Measurements from ENCODE around the gene CORO2B.

DNA sequence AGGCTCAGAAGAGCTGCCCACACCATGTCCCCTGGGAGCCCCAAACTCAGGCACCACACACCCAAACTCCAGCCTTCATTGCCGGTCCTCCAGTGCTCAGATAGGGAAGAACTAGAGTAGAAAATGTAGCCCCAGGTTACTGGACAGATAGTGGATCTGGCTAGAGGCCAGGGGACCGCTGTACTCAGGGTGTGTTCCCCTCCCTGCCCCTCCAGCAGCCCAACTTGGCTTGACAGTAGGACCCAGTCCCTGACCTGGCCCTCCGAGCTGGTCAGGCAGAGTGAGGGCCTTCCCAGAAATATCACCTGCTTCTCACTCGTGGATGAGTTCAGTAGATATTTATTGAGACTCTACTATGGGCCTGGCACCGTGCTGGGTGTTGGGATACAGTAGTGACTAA lies 100.0 kb downstream of the CORO2B start:
- TF ChIP-seq, protein P1, sequence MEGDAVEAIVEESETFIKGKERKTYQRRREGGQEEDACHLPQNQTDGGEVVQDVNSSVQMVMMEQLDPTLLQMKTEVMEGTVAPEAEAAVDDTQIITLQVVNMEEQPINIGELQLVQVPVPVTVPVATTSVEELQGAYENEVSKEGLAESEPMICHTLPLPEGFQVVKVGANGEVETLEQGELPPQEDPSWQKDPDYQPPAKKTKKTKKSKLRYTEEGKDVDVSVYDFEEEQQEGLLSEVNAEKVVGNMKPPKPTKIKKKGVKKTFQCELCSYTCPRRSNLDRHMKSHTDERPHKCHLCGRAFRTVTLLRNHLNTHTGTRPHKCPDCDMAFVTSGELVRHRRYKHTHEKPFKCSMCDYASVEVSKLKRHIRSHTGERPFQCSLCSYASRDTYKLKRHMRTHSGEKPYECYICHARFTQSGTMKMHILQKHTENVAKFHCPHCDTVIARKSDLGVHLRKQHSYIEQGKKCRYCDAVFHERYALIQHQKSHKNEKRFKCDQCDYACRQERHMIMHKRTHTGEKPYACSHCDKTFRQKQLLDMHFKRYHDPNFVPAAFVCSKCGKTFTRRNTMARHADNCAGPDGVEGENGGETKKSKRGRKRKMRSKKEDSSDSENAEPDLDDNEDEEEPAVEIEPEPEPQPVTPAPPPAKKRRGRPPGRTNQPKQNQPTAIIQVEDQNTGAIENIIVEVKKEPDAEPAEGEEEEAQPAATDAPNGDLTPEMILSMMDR (IDR thresholded peaks at IDR 0.05), result no peak
- TF ChIP-seq POLR2A (IDR thresholded peaks at IDR 0.05), result no peak

Data from Peyer's patch (tissue), 4 donors.